SK-N-SH treated with all-trans-retinoic acid at 6 μM for 48 hours (cell line): ENCODE measurements around the gene CRYM.
"Not testable (repeated sequence)": the region's sequence is repeated elsewhere in the genome, so short reads cannot be mapped to it uniquely, and the experiment has no call there.

ENCODE experiments used
- ATAC-seq: fragments of 200-7000 bp; cut with Tn5 transposase; 3 replicates; pipeline ENCODE4 v1.9.1; 2020; ENCODE audit warnings: mild to moderate bottlenecking, moderate library complexity
- ARNTL ChIP-seq: fragments of 450-650 bp; formaldehyde crosslinking; IDR thresholded peaks from 2 replicates; pipeline ENCODE4 v1.5.0; 2020; ENCODE audit warnings: low read depth, mild to moderate bottlenecking, moderate library complexity, borderline replicate concordance
- BACH2 ChIP-seq: fragments of 250-450 bp; sonication (Bioruptor Pico); IDR thresholded peaks from 2 replicates; pipeline ENCODE4 v1.9.0; 2021; ENCODE audit warnings: mild to moderate bottlenecking, borderline replicate concordance
- CSDC2 ChIP-seq: fragments of 250-450 bp; sonication (Bioruptor Pico); IDR thresholded peaks from 2 replicates; pipeline ENCODE4 v1.5.0; 2020; ENCODE audit warnings: mild to moderate bottlenecking, moderate library complexity
- ESRRG ChIP-seq: fragments of 250-450 bp; sonication (Bioruptor Pico); IDR thresholded peaks from 2 replicates; pipeline ENCODE4 v1.6.1; 2021; ENCODE audit warnings: mild to moderate bottlenecking
- GLIS3 ChIP-seq: fragments of 250-450 bp; sonication (Bioruptor Pico); IDR thresholded peaks from 2 replicates; pipeline ENCODE4 v1.5.0; 2020; ENCODE audit warnings: mild to moderate bottlenecking, moderate library complexity
- ISL1 ChIP-seq: fragments of 250-450 bp; sonication (Bioruptor Pico); IDR thresholded peaks from 2 replicates; pipeline ENCODE4 v2.1.2; 2022; ENCODE audit warnings: mild to moderate bottlenecking, moderate library complexity
- PPARA ChIP-seq: fragments of 250-450 bp; sonication (Bioruptor Pico); IDR thresholded peaks from 2 replicates; pipeline ENCODE4 v1.5.0; 2020; ENCODE audit warnings: mild to moderate bottlenecking, borderline replicate concordance
- RARB ChIP-seq: fragments of 250-450 bp; sonication (Bioruptor Pico); IDR thresholded peaks from 2 replicates; pipeline ENCODE4 v1.8.0; 2021; ENCODE audit warnings: mild to moderate bottlenecking, moderate library complexity
- SNAI2 ChIP-seq: fragments of 250-450 bp; sonication (Bioruptor Pico); IDR thresholded peaks from 2 replicates; pipeline ENCODE4 v1.5.0; 2020; ENCODE audit warnings: mild to moderate bottlenecking, moderate library complexity
- TCF4 ChIP-seq: fragments of 250-450 bp; sonication (Bioruptor Pico); IDR thresholded peaks from 2 replicates; pipeline ENCODE4 v1.8.0; 2021; ENCODE audit warnings: mild to moderate bottlenecking, moderate library complexity, borderline replicate concordance
- TOX ChIP-seq: fragments of 250-450 bp; sonication (Bioruptor Pico); IDR thresholded peaks from 2 replicates; pipeline ENCODE4 v1.8.0; 2021; ENCODE audit warnings: mild to moderate bottlenecking, moderate library complexity, borderline replicate concordance
- ZC3H10 ChIP-seq: fragments of 250-450 bp; sonication (Bioruptor Pico); IDR thresholded peaks from 2 replicates; pipeline ENCODE4 v1.5.1; 2021; ENCODE audit warnings: mild to moderate bottlenecking, moderate library complexity
- ZNF70 ChIP-seq: fragments of 450-650 bp; formaldehyde crosslinking; IDR thresholded peaks from 2 replicates; pipeline ENCODE4 v1.5.0; 2020; ENCODE audit warnings: mild to moderate bottlenecking, moderate library complexity
- TF ChIP-seq, protein P1 (sequence below): fragments of 250-450 bp; sonication (Bioruptor Pico); IDR thresholded peaks from 2 replicates; pipeline ENCODE4 v1.5.0; 2020; ENCODE audit warnings: mild to moderate bottlenecking, moderate library complexity
- TF ChIP-seq, protein P2 (sequence below): fragments of 250-450 bp; sonication (Bioruptor Pico); IDR thresholded peaks from 2 replicates; pipeline ENCODE4 v1.8.0; 2021; ENCODE audit warnings: low read depth, mild to moderate bottlenecking, moderate library complexity, borderline replicate concordance
- TF ChIP-seq, protein P3 (sequence below): fragments of 250-450 bp; sonication (Bioruptor Pico); IDR thresholded peaks from 2 replicates; pipeline ENCODE4 v1.5.1; 2020; ENCODE audit warnings: low read depth, mild to moderate bottlenecking, moderate library complexity
- TF ChIP-seq, protein P4 (sequence below): fragments of 250-450 bp; sonication (Bioruptor Pico); IDR thresholded peaks from 2 replicates; pipeline ENCODE4 v1.8.0; 2020; ENCODE audit warnings: mild to moderate bottlenecking, moderate library complexity, borderline replicate concordance
- TF ChIP-seq, protein P5 (sequence below): fragments of 250-450 bp; sonication (Bioruptor Pico); IDR thresholded peaks from 2 replicates; pipeline ENCODE4 v1.5.1; 2021; ENCODE audit warnings: mild to moderate bottlenecking, moderate library complexity

CRYM gene

DNA sequence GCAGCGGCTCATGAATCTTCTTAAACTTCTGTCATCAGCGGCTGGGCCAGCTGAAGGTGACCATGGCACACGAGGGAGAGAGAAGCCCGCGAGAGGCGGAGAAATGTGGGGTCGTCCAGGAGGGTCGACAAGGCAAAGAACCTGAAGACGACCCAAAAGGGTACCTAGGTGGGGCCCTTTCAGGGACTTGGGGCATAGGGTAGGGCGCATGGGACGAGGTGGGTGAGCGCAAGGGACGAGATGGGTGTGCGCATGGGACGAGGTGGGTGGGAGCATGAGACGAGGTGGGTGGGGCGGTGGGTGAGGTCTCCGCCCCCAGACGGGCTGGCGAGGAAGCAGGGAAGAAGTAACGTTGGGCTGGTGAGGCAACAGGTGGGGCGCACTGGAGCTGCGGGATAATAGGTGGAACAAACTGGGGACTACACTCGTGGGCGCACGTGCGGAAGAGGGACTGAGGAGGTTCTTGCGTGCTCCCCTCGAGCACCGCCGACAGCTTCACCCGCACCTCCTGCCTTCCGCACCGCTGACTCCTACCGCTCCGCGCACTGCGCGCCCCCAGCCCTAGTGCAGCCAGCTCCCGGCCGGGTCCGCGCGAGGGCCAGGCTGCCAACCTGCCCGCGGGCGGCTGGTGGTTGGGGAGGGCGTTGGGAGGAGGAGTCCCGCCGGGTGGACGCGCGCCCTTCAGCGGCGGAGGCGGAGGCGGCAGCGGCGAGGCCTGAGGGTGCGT lies 23.2 kb upstream of the CRYM start:
- ATAC-seq, result peak; percentile 86
- TF ChIP-seq TCF4 (CRISPR knock-in tag) (no peak), CSDC2 (no peak)
- TF ChIP-seq, protein P1, sequence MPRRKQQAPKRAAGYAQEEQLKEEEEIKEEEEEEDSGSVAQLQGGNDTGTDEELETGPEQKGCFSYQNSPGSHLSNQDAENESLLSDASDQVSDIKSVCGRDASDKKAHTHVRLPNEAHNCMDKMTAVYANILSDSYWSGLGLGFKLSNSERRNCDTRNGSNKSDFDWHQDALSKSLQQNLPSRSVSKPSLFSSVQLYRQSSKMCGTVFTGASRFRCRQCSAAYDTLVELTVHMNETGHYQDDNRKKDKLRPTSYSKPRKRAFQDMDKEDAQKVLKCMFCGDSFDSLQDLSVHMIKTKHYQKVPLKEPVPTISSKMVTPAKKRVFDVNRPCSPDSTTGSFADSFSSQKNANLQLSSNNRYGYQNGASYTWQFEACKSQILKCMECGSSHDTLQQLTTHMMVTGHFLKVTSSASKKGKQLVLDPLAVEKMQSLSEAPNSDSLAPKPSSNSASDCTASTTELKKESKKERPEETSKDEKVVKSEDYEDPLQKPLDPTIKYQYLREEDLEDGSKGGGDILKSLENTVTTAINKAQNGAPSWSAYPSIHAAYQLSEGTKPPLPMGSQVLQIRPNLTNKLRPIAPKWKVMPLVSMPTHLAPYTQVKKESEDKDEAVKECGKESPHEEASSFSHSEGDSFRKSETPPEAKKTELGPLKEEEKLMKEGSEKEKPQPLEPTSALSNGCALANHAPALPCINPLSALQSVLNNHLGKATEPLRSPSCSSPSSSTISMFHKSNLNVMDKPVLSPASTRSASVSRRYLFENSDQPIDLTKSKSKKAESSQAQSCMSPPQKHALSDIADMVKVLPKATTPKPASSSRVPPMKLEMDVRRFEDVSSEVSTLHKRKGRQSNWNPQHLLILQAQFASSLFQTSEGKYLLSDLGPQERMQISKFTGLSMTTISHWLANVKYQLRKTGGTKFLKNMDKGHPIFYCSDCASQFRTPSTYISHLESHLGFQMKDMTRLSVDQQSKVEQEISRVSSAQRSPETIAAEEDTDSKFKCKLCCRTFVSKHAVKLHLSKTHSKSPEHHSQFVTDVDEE, result peak; percentile 18; the same call in 1 of the 2 replicates
- TF ChIP-seq, all 23 proteins: peak for 1

DNA sequence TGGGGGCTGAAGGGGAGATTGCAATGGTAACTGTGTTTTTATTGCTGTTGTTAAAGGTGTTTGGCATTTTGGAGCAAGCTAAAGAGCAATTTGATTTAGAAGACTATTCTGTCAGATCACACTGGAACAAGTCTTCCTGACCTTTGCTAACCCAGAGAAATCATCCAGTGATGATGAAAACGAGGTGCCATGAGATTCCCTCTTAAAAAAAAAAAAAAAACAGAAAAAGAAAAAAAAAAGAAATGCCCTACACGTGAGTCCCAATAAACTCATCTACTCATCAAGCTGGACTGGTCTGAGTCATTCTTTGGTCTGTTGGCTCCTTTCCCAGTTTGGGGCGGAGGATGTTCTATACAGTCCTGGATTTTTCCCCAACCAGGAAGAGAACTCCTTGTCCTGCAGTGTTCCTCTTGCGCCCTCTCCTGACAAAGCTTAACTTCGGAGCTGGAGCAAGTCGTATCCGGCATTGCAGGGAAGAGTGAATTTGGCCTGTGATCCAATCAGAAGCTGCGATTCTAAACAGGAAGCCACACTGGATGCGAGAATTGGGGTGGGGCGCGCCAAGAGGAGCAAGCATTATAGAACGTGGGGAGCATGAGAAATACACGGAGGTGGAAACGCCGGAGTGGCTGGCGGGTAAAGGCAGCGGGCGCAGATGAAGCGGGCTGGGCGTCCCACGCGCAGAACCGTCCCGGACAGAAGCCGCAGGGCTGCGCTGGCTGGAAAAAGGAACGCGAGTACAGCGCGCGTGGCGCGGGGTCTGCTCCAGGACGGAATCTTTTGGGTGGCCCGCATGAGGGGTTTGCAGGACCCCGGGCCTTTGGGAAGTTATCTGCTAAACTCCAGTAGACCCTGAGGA lies 22.4 kb upstream of the CRYM start:
- TF ChIP-seq ZNF70 (no peak), TOX (CRISPR knock-in tag) (no peak), ARNTL (CRISPR knock-in tag) (no peak), CSDC2 (no peak), BACH2 (CRISPR knock-in tag) (no peak), SNAI2 (CRISPR knock-in tag) (no peak), ISL1 (CRISPR knock-in tag) (no peak), ESRRG (CRISPR knock-in tag) (no peak), ZC3H10 (no peak), PPARA (CRISPR knock-in tag) (no peak)
- TF ChIP-seq, protein P2, sequence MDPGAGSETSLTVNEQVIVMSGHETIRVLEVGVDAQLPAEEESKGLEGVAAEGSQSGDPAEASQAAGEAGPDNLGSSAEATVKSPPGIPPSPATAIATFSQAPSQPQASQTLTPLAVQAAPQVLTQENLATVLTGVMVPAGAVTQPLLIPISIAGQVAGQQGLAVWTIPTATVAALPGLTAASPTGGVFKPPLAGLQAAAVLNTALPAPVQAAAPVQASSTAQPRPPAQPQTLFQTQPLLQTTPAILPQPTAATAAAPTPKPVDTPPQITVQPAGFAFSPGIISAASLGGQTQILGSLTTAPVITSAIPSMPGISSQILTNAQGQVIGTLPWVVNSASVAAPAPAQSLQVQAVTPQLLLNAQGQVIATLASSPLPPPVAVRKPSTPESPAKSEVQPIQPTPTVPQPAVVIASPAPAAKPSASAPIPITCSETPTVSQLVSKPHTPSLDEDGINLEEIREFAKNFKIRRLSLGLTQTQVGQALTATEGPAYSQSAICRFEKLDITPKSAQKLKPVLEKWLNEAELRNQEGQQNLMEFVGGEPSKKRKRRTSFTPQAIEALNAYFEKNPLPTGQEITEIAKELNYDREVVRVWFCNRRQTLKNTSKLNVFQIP (CRISPR knock-in tag), result no peak
- TF ChIP-seq, protein P3, sequence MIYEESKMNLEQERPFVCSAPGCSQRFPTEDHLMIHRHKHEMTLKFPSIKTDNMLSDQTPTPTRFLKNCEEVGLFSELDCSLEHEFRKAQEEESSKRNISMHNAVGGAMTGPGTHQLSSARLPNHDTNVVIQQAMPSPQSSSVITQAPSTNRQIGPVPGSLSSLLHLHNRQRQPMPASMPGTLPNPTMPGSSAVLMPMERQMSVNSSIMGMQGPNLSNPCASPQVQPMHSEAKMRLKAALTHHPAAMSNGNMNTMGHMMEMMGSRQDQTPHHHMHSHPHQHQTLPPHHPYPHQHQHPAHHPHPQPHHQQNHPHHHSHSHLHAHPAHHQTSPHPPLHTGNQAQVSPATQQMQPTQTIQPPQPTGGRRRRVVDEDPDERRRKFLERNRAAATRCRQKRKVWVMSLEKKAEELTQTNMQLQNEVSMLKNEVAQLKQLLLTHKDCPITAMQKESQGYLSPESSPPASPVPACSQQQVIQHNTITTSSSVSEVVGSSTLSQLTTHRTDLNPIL (CRISPR knock-in tag), result no peak
- TF ChIP-seq, protein P4, sequence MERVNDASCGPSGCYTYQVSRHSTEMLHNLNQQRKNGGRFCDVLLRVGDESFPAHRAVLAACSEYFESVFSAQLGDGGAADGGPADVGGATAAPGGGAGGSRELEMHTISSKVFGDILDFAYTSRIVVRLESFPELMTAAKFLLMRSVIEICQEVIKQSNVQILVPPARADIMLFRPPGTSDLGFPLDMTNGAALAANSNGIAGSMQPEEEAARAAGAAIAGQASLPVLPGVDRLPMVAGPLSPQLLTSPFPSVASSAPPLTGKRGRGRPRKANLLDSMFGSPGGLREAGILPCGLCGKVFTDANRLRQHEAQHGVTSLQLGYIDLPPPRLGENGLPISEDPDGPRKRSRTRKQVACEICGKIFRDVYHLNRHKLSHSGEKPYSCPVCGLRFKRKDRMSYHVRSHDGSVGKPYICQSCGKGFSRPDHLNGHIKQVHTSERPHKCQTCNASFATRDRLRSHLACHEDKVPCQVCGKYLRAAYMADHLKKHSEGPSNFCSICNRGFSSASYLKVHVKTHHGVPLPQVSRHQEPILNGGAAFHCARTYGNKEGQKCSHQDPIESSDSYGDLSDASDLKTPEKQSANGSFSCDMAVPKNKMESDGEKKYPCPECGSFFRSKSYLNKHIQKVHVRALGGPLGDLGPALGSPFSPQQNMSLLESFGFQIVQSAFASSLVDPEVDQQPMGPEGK (CRISPR knock-in tag), result no peak
- ATAC-seq, result peak; percentile 92

DNA sequence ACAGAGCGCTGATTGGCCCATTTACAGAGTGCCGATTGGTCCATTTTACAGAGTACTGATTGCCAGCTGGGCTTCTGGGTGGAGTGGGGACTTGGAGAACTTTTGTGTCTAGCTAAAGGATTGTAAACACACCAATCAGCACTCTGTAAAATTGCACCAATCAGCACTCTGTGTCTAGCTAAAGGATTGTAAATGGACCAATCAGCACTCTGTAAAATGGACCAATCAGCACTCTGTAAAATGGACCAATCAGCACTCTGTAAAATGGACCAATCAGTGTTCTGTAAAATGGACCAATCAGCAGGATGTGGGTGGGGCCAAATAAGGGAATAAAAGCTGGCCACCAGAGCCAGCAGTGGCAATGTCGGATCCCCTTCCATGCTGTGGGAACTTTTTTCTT lies 11.7 kb upstream of the CRYM start:
- ATAC-seq, result not testable (repeated sequence)

DNA sequence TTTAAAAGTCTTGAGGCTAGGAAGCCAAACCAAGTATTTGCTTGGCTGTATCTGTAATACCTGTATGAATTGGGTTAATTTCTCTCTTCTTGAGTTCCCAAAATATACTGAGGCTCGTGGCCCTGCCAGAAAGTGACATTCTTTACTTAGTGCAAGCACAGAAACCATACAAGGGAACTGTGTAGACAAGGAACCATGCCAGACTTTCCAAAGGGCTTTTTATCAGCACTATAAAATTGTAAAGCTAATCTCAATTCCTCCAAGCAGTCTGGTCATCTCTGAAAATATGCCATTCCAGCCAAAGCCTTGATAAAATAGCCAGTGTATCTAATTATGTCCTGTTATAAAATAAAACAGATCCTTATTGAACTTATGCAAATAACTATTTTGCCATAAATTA lies 7.2 kb upstream of the CRYM start:
- TF ChIP-seq ISL1 (CRISPR knock-in tag) (peak; percentile 76), BACH2 (CRISPR knock-in tag) (no peak), RARB (no peak)
- no peak for ATAC-seq

DNA sequence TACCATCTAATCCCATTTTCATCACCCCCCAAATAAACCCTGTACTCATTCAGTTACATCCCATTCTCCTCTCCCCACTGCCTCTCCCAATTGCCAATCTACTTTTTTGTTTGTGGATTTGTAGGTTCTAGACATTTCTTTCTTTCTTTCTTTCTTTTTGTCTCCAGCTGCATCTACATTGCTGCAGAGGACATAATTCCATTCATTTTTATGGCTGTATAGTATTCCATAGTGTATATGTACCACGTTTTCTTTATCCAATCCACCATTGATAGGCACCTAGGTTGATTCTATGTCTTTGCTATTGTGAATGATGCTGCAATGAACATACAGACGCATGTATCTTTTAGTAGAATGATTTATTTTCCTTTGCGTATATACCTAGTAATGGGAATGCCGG lies 6.3 kb upstream of the CRYM start:
- no peak for ATAC-seq
- no peak for TF ChIP-seq RARB
- no peak for TF ChIP-seq TCF4 (CRISPR knock-in tag)
- no peak for TF ChIP-seq ARNTL (CRISPR knock-in tag)
- TF ChIP-seq, protein P1, result no peak
- TF ChIP-seq, protein P3 (CRISPR knock-in tag), result no peak
- no peak for TF ChIP-seq GLIS3 (CRISPR knock-in tag)
- TF ChIP-seq, protein P5, sequence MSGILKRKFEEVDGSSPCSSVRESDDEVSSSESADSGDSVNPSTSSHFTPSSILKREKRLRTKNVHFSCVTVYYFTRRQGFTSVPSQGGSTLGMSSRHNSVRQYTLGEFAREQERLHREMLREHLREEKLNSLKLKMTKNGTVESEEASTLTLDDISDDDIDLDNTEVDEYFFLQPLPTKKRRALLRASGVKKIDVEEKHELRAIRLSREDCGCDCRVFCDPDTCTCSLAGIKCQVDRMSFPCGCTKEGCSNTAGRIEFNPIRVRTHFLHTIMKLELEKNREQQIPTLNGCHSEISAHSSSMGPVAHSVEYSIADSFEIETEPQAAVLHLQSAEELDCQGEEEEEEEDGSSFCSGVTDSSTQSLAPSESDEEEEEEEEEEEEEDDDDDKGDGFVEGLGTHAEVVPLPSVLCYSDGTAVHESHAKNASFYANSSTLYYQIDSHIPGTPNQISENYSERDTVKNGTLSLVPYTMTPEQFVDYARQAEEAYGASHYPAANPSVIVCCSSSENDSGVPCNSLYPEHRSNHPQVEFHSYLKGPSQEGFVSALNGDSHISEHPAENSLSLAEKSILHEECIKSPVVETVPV, result no peak
- TF ChIP-seq PPARA (CRISPR knock-in tag), result no peak
